IgD-negative memory B cell (primary cell): ENCODE data around the gene CNP. TPM values are rescaled to one million over a fixed set of nuclear protein-coding genes. Genes with fewer than 3 reads are reported as not detected.
A peak's percentile ranks its signal among the peaks of the same experiment; 100 is the strongest.

Experiments used
- H3K27ac Mint-ChIP-seq, 3 donors: one replicate each; pipeline ENCODE4 v1.8.0; 2020 to 2022; ENCODE audit warnings: mild to moderate bottlenecking in 3 of 3, mixed read lengths in 3 of 3, moderate library complexity in 1 of 3
- H3K27me3 Mint-ChIP-seq: one replicate; pipeline ENCODE4 v1.8.0; 2021; ENCODE audit warnings: mixed read lengths
- H3K36me3 Mint-ChIP-seq: one replicate; pipeline ENCODE4 v1.8.0; 2020; ENCODE audit warnings: mild to moderate bottlenecking, mixed read lengths
- H3K4me1 Mint-ChIP-seq, 3 donors: one replicate each; pipeline ENCODE4 v1.8.0; 2020 to 2022; ENCODE audit warnings: mixed read lengths in 3 of 3, mild to moderate bottlenecking in 1 of 3
- H3K4me3 Mint-ChIP-seq, 4 donors: one replicate each; pipeline ENCODE4 v1.8.0; 2020 to 2022; ENCODE audit warnings: mild to moderate bottlenecking in 4 of 4, mixed read lengths in 4 of 4, moderate library complexity in 3 of 4
- H3K9me3 Mint-ChIP-seq, 3 donors: one replicate each; pipeline ENCODE4 v1.8.0; 2020 to 2021; ENCODE audit warnings: mixed read lengths in 3 of 3, mild to moderate bottlenecking in 1 of 3
- polyA plus RNA-seq: library from polyadenylated mRNA; unstranded; fragments of 300-500 nt; fragmentation: Illumina TruSeq; gene quantifications from one replicate; pipeline ENCODE4 v1.2.3, GENCODE V29; 2021

CNP gene
- polyA plus RNA-seq, 1 donor from 2014 or later: 53.0 TPM

- Mint-ChIP-seq H3K27me3 (no peaks in the 10 kb centered on the region), H3K4me3 (no peak overlapping the region), H3K27ac (peak overlapping the region; percentile 31 to 78 (median 53)), H3K9me3 (no peaks in the 10 kb centered on the region), H3K36me3 (peaks cover 3% of the 10 kb centered on the region), H3K4me1 (peaks cover 26 to 32% (median 31%) of the 10 kb centered on the region in 3 donors)
These were observed 8.1 kb downstream of the CNP start for GRCh38 chr17:41974658-41975057.

GRCh38 chr17:41975099-41976083, 8.8 kb downstream of the CNP start:
- no peaks in the 10 kb centered on the region for H3K9me3 Mint-ChIP-seq
- no peaks in the 10 kb centered on the region for H3K27me3 Mint-ChIP-seq
- H3K4me3 Mint-ChIP-seq: peak overlapping the region in 1 of 4 donors; percentile 41
- H3K4me1 Mint-ChIP-seq: peaks cover 26 to 30% (median 29%) of the 10 kb centered on the region in 3 donors
- peaks cover 3% of the 10 kb centered on the region for H3K36me3 Mint-ChIP-seq
- H3K27ac Mint-ChIP-seq: peak overlapping the region in 2 of 3 donors; percentile 78 to 79

GRCh38 chr17:41976142-41976768, 9.7 kb downstream of the CNP start:
- peaks cover 21 to 26% (median 26%) of the 10 kb centered on the region in 3 donors for H3K4me1 Mint-ChIP-seq
- H3K27ac Mint-ChIP-seq: peak overlapping the region; percentile 25 to 83 (median 79)
- no peaks in the 10 kb centered on the region for H3K27me3 Mint-ChIP-seq
- H3K9me3 Mint-ChIP-seq: no peaks in the 10 kb centered on the region
- H3K36me3 Mint-ChIP-seq: peaks cover 6% of the 10 kb centered on the region
- H3K4me3 Mint-ChIP-seq: peak overlapping the region in 2 of 4 donors; percentile 10 to 41

- no peaks in the 10 kb centered on the region for H3K9me3 Mint-ChIP-seq
- no peaks in the 10 kb centered on the region for H3K27me3 Mint-ChIP-seq
- H3K36me3 Mint-ChIP-seq: peaks cover 6% of the 10 kb centered on the region
- peak overlapping the region in 2 of 3 donors; percentile 50 to 79 for H3K27ac Mint-ChIP-seq
- peaks cover 13 to 18% (median 17%) of the 10 kb centered on the region in 3 donors for H3K4me1 Mint-ChIP-seq
- H3K4me3 Mint-ChIP-seq: peak overlapping the region in 2 of 4 donors; percentile 44 to 79
These were observed 11.4 kb downstream of the CNP start for GRCh38 chr17:41977991-41978390.

GRCh38 chr17:41982026-41982760, 15.6 kb downstream of the CNP start:
- H3K4me3 Mint-ChIP-seq: no peak overlapping the region
- peaks cover 6 to 9% (median 8%) of the 10 kb centered on the region in 3 donors for H3K4me1 Mint-ChIP-seq
- H3K36me3 Mint-ChIP-seq: peaks cover 9% of the 10 kb centered on the region
- H3K9me3 Mint-ChIP-seq: no peaks in the 10 kb centered on the region
- peak overlapping the region; percentile 39 to 64 (median 64) for H3K27ac Mint-ChIP-seq
- no peaks in the 10 kb centered on the region for H3K27me3 Mint-ChIP-seq

GRCh38 chr17:41984454-41984853, 17.9 kb downstream of the CNP start:
- peaks cover 11% of the 10 kb centered on the region for H3K36me3 Mint-ChIP-seq
- H3K4me1 Mint-ChIP-seq: peaks cover 6 to 8% (median 7%) of the 10 kb centered on the region in 3 donors
- H3K27me3 Mint-ChIP-seq: no peaks in the 10 kb centered on the region
- no peaks in the 10 kb centered on the region for H3K9me3 Mint-ChIP-seq
- peak overlapping the region in 1 of 3 donors; percentile 18 for H3K27ac Mint-ChIP-seq
- no peak overlapping the region for H3K4me3 Mint-ChIP-seq

GRCh38 chr17:41985919-41986318, 19.3 kb downstream of the CNP start:
- H3K9me3 Mint-ChIP-seq: no peaks in the 10 kb centered on the region
- peaks cover 6 to 10% (median 7%) of the 10 kb centered on the region in 3 donors for H3K4me1 Mint-ChIP-seq
- no peak overlapping the region for H3K27ac Mint-ChIP-seq
- H3K36me3 Mint-ChIP-seq: peaks cover 8% of the 10 kb centered on the region
- H3K27me3 Mint-ChIP-seq: no peaks in the 10 kb centered on the region
- H3K4me3 Mint-ChIP-seq: no peak overlapping the region

GRCh38 chr17:41986634-41987033, 20.0 kb downstream of the CNP start:
- peaks cover 6 to 13% (median 7%) of the 10 kb centered on the region in 3 donors for H3K4me1 Mint-ChIP-seq
- H3K27ac Mint-ChIP-seq: no peak overlapping the region
- H3K27me3 Mint-ChIP-seq: no peaks in the 10 kb centered on the region
- H3K36me3 Mint-ChIP-seq: peaks cover 8% of the 10 kb centered on the region
- no peak overlapping the region for H3K4me3 Mint-ChIP-seq
- no peaks in the 10 kb centered on the region for H3K9me3 Mint-ChIP-seq

- H3K4me1 Mint-ChIP-seq: peaks cover 6 to 12% (median 7%) of the 10 kb centered on the region in 3 donors
- no peak overlapping the region for H3K27ac Mint-ChIP-seq
- peaks cover 8% of the 10 kb centered on the region for H3K36me3 Mint-ChIP-seq
- no peaks in the 10 kb centered on the region for H3K9me3 Mint-ChIP-seq
- no peak overlapping the region for H3K4me3 Mint-ChIP-seq
- no peaks in the 10 kb centered on the region for H3K27me3 Mint-ChIP-seq
These were observed 21.0 kb downstream of the CNP start for GRCh38 chr17:41987642-41988041.

- Mint-ChIP-seq H3K9me3 (no peaks in the 10 kb centered on the region), H3K36me3 (peaks cover 8% of the 10 kb centered on the region), H3K27me3 (no peaks in the 10 kb centered on the region), H3K4me3 (no peak overlapping the region), H3K4me1 (peaks cover 6 to 15% (median 7%) of the 10 kb centered on the region in 3 donors), H3K27ac (peak overlapping the region in 1 of 3 donors; percentile 28)
These were observed 21.8 kb downstream of the CNP start for GRCh38 chr17:41988418-41988817.

GRCh38 chr17:41989702-41990419, 23.3 kb downstream of the CNP start:
- Mint-ChIP-seq H3K36me3 (peaks cover 7% of the 10 kb centered on the region), H3K9me3 (no peaks in the 10 kb centered on the region), H3K4me3 (no peak overlapping the region), H3K4me1 (peaks cover 2 to 15% (median 5%) of the 10 kb centered on the region in 3 donors), H3K27ac (no peak overlapping the region), H3K27me3 (no peaks in the 10 kb centered on the region)

- H3K4me1 Mint-ChIP-seq: peaks cover 15 to 26% (median 18%) of the 10 kb centered on the region in 3 donors
- no peaks in the 10 kb centered on the region for H3K27me3 Mint-ChIP-seq
- peak overlapping the region in 2 of 3 donors; percentile 9 to 74 for H3K27ac Mint-ChIP-seq
- peaks cover 7% of the 10 kb centered on the region for H3K36me3 Mint-ChIP-seq
- no peak overlapping the region for H3K4me3 Mint-ChIP-seq
- no peaks in the 10 kb centered on the region for H3K9me3 Mint-ChIP-seq
These were observed 26.0 kb downstream of the CNP start for GRCh38 chr17:41992576-41992975.

- H3K27me3 Mint-ChIP-seq: no peaks in the 10 kb centered on the region
- H3K4me1 Mint-ChIP-seq: peaks cover 18 to 23% (median 18%) of the 10 kb centered on the region in 3 donors
- peak overlapping the region; percentile 71 to 97 (median 96) for H3K27ac Mint-ChIP-seq
- H3K36me3 Mint-ChIP-seq: peaks cover 2% of the 10 kb centered on the region
- peak overlapping the region in 1 of 4 donors; percentile 72 for H3K4me3 Mint-ChIP-seq
- no peaks in the 10 kb centered on the region for H3K9me3 Mint-ChIP-seq
These were observed 30.2 kb downstream of the CNP start for GRCh38 chr17:41996855-41997164.

GRCh38 chr17:41998497-41998896, 31.9 kb downstream of the CNP start:
- no peak overlapping the region for H3K4me3 Mint-ChIP-seq

More at GRCh38 chr17:41998497-41998896, 31.9 kb downstream of the CNP start:
- Mint-ChIP-seq H3K27me3 (no peaks in the 10 kb centered on the region), H3K9me3 (no peaks in the 10 kb centered on the region), H3K27ac (peak overlapping the region in 1 of 3 donors; percentile 96), H3K4me1 (peaks cover 19 to 25% (median 24%) of the 10 kb centered on the region in 3 donors), H3K36me3 (peaks cover 2% of the 10 kb centered on the region)
